Natural killer cell (primary cell): ENCODE data around the gene SND1. TPM values are rescaled to one million over a fixed set of nuclear protein-coding genes. Genes with fewer than 3 reads are reported as not detected.

Source experiments
- ATAC-seq, 3 donors: fragments of 150-1000 bp in 2 of 3; fragments of 200-7000 bp in 1 of 3; cut with Tn5 transposase; 1 replicate in 1 of 3; 2 replicates in 2 of 3; pipeline ENCODE4 v1.10.0; 2021; ENCODE audit warnings: mild to moderate bottlenecking in 2 of 3, moderate library complexity in 2 of 3
- DNase-seq, 2 donors: peaks; one replicate each; pipeline versions ENCODE4 v3.0.0 to v3.0.0-alpha.2; 2013 to 2021; ENCODE audit warnings: mixed read lengths in 1 of 2
- H3K27ac ChIP-seq: one replicate; pipeline ENCODE4 v1.5.1; 2013; ENCODE audit warnings: mild to moderate bottlenecking, low read length
- H3K27me3 ChIP-seq: one replicate; pipeline ENCODE4 v1.6.1; 2013; ENCODE audit warnings: low read length; ENCODE audit not compliant: control insufficient read depth, insufficient read depth
- H3K36me3 ChIP-seq: one replicate; pipeline ENCODE4 v1.6.1; 2013; ENCODE audit warnings: low read length; ENCODE audit not compliant: control insufficient read depth, insufficient read depth
- H3K4me1 ChIP-seq: one replicate; pipeline ENCODE4 v1.6.1; 2013; ENCODE audit warnings: low read length; ENCODE audit not compliant: control insufficient read depth, insufficient read depth
- H3K4me3 ChIP-seq: one replicate; pipeline ENCODE4 v1.5.1; 2013; ENCODE audit warnings: low read length
- H3K9me3 ChIP-seq: one replicate; pipeline ENCODE4 v1.6.1; 2013; ENCODE audit warnings: low read length; ENCODE audit not compliant: control insufficient read depth, insufficient read depth
- H3K27ac Mint-ChIP-seq, 2 donors: one replicate each; pipeline ENCODE4 v1.8.0; 2022; ENCODE audit warnings: mild to moderate bottlenecking in 2 of 2, mixed read lengths in 2 of 2, moderate library complexity in 1 of 2
- H3K27me3 Mint-ChIP-seq, 2 donors: one replicate each; pipeline ENCODE4 v1.8.0; 2022; ENCODE audit warnings: low read depth in 2 of 2, mixed read lengths in 2 of 2
- H3K36me3 Mint-ChIP-seq: one replicate; pipeline ENCODE4 v1.8.0; 2022; ENCODE audit warnings: mixed read lengths
- H3K4me1 Mint-ChIP-seq, 2 donors: one replicate each; pipeline ENCODE4 v1.8.0; 2022; ENCODE audit warnings: mixed read lengths in 2 of 2
- H3K4me3 Mint-ChIP-seq: one replicate; pipeline ENCODE4 v1.8.0; 2022; ENCODE audit warnings: mild to moderate bottlenecking, moderate library complexity, mixed read lengths
- H3K9me3 Mint-ChIP-seq, 2 donors: one replicate each; pipeline ENCODE4 v1.8.0; 2022; ENCODE audit warnings: mixed read lengths in 2 of 2
- WGBS: methylation state at CpG from one replicate; pipeline ENCODE4 v1.1.7; 2013; ENCODE audit warnings: missing lambda C conversion rate; ENCODE audit not compliant: insufficient coverage; 5-methylcytosine and 5-hydroxymethylcytosine counted together
- intact Hi-C: fragments of 100-400 bp; cut with micrococcal nuclease; formaldehyde crosslinking; loops from one replicate; pipeline ENCODE4 v1.14.2; 2022
- total RNA-seq, 4 donors: library from RNA; stranded (reverse); fragments of 120-200 nt in 1 of 4; gene quantifications; one replicate each; pipeline versions ENCODE4 v1.2.3 to v1.2.4, GENCODE V29; 2013 to 2022
- TF ChIP-seq, protein P1 (sequence below): fragments of 200-600 bp; IDR thresholded peaks from one replicate; pipeline ENCODE4 v1.8.0; 2022; ENCODE audit warnings: antibody characterized with exemption

The SND1 gene
- total RNA-seq, 3 donors from 2014 or later (not counting 1 experiment from before 2014, with no cell fraction given) = 149 to 188 (median 149) TPM

DNA sequence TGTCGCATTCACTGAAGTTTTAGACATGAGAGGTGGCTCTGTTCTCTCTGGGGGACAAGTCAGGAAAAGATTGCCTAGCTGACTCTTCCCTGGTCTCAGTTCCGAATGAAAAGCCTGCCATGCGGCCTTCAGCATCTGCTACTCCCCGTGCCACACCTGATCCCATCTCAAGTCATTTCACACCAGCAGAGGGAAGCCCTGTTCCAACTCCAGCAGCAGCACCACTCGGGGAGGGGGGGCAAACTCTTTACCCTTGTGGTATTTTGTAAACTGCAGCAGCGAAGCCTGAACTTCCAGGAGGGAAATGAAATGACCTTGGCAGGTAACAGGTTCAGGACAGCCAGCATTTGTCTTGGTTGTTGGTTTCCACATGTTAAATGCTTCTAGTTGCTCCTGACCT lies 365.5 kb downstream of the SND1 start:
- Histone ChIP-seq H3K36me3 (peaks cover 5% of the 10 kb centered on the region), H3K4me3 (no peak overlapping the region), H3K27ac (no peak overlapping the region), H3K4me1 (no peaks in the 10 kb centered on the region), H3K27me3 (no peaks in the 10 kb centered on the region), H3K9me3 (no peaks in the 10 kb centered on the region)
- intact Hi-C loops = no loop called here
- WGBS = 96% methylated on average over 6 of the region's 6 CpGs
- TF ChIP-seq, protein P1, sequence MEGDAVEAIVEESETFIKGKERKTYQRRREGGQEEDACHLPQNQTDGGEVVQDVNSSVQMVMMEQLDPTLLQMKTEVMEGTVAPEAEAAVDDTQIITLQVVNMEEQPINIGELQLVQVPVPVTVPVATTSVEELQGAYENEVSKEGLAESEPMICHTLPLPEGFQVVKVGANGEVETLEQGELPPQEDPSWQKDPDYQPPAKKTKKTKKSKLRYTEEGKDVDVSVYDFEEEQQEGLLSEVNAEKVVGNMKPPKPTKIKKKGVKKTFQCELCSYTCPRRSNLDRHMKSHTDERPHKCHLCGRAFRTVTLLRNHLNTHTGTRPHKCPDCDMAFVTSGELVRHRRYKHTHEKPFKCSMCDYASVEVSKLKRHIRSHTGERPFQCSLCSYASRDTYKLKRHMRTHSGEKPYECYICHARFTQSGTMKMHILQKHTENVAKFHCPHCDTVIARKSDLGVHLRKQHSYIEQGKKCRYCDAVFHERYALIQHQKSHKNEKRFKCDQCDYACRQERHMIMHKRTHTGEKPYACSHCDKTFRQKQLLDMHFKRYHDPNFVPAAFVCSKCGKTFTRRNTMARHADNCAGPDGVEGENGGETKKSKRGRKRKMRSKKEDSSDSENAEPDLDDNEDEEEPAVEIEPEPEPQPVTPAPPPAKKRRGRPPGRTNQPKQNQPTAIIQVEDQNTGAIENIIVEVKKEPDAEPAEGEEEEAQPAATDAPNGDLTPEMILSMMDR = no peak
- H3K4me1 Mint-ChIP-seq = peaks cover 0 to 8% of the 10 kb centered on the region in 2 donors
- no peaks in the 10 kb centered on the region for H3K36me3 Mint-ChIP-seq
- H3K9me3 Mint-ChIP-seq = no peaks in the 10 kb centered on the region
- no peak for ATAC-seq
- no peak for DNase-seq
- no peaks in the 10 kb centered on the region for H3K27me3 Mint-ChIP-seq
- H3K4me3 Mint-ChIP-seq = no peak overlapping the region
- H3K27ac Mint-ChIP-seq = no peak overlapping the region

DNA sequence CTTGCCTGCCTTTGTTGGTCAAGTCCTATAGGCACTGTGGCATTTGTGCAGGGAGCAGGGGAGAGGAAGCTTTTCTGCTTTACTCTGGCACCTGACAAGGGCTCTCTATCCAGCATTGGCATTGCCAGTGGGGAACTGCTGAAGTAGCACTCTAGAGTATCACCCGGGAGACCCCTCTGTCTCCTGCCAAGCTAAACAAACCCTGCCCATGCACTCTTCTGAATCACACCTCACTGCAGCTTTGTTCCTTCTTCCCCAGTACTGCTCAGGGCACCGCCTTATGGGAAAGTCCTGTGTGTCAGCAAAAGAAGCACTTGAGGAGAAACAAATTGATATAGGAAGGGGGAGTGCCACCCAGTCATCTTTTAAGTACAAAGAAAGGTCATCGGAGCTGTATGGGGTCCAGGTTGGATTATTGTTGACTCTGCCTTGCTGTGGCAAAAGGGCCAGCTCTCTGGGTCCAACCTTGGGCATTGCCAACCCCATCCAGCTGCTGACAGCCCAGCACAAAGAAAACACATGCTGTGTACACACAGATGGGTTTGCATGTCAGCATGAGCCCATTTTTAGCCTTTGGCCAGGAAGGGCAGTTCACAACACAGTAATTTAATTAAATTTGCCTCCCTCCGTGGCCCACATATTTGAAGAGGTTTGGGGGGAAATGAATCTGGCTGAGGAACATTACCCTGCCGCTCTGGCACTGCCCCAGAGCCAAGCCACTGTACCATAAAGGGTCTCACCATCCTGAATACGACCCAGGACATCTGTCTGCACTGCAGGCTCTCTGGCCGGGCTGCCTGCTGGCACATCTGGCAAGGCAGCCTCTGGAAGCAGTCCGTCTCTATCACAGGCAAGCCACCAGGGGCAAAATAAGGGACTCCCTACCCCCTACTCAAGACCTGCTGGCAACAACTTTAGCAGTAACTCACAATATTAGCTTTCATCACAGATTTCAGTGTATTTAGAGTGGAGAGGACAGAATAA lies 366.2 kb downstream of the SND1 start:
- no peak for DNase-seq
- H3K4me1 Mint-ChIP-seq = peaks cover 0 to 12% of the 10 kb centered on the region in 2 donors
- H3K27me3 ChIP-seq = no peaks in the 10 kb centered on the region
- TF ChIP-seq, protein P1 = no peak
- no peak overlapping the region for H3K4me3 Mint-ChIP-seq
- ATAC-seq = no peak
- H3K36me3 Mint-ChIP-seq = no peaks in the 10 kb centered on the region
- no peaks in the 10 kb centered on the region for H3K9me3 Mint-ChIP-seq
- H3K9me3 ChIP-seq = no peaks in the 10 kb centered on the region
- H3K36me3 ChIP-seq = peaks cover 3% of the 10 kb centered on the region
- intact Hi-C loops = no loop called here
- H3K4me3 ChIP-seq = no peak overlapping the region
- no peak overlapping the region for H3K27ac ChIP-seq
- no peak overlapping the region for H3K27ac Mint-ChIP-seq
- no peaks in the 10 kb centered on the region for H3K27me3 Mint-ChIP-seq
- WGBS = 91% methylated on average over 8 of the region's 8 CpGs
- no peaks in the 10 kb centered on the region for H3K4me1 ChIP-seq

GRCh38 chr7:128019288-128019687 lies 367.3 kb downstream of the SND1 start:
- intact Hi-C loops = no loop called here
- no peaks in the 10 kb centered on the region for H3K36me3 Mint-ChIP-seq
- no peak for ATAC-seq

More at GRCh38 chr7:128019288-128019687, 367.3 kb downstream of the SND1 start:
- Mint-ChIP-seq H3K27me3 (no peaks in the 10 kb centered on the region), H3K27ac (no peak overlapping the region), H3K4me1 (peaks cover 0 to 17% of the 10 kb centered on the region in 2 donors), H3K4me3 (no peak overlapping the region), H3K9me3 (no peaks in the 10 kb centered on the region)
- WGBS = 100% methylated on average over 3 of the region's 3 CpGs
- Histone ChIP-seq H3K36me3 (peaks cover 3% of the 10 kb centered on the region), H3K4me3 (no peak overlapping the region), H3K27ac (no peak overlapping the region), H3K4me1 (no peaks in the 10 kb centered on the region), H3K9me3 (no peaks in the 10 kb centered on the region), H3K27me3 (no peaks in the 10 kb centered on the region)
- TF ChIP-seq, protein P1 = no peak
- no peak for DNase-seq
